GM23338 (cell line): ENCODE measurements around the gene SLC35D2. TPM values are rescaled to one million over a fixed set of nuclear protein-coding genes. Genes with fewer than 3 reads are reported as not detected.

Experiments
- ATAC-seq: fragments of 200-7000 bp; cut with Tn5 transposase; 3 replicates; pipeline ENCODE4 v1.9.1; 2020
- DNase-seq: peaks from one replicate; pipeline ENCODE4 v3.0.0-alpha.2; 2015; ENCODE audit warnings: low spot score
- H2AFZ ChIP-seq: fragments of 200-600 bp; sonication (generic); 2 replicates; pipeline ENCODE4 v1.8.0; 2016; ENCODE audit warnings: antibody characterized with exemption, mild to moderate bottlenecking, moderate library complexity
- H3F3A ChIP-seq: fragments of 200-600 bp; sonication (generic); replicated peaks from 2 replicates; pipeline ENCODE4 v1.8.0; 2017; ENCODE audit warnings: antibody characterized with exemption, mixed run types, low read depth
- H3K27ac ChIP-seq: fragments of 200-600 bp; sonication (generic); 2 replicates; pipeline ENCODE4 v1.6.1; 2016; ENCODE audit warnings: low read depth
- H3K27me3 ChIP-seq: fragments of 200-600 bp; sonication (generic); 2 replicates; pipeline ENCODE4 v1.8.0; 2016; ENCODE audit warnings: mild to moderate bottlenecking, mixed run types, moderate library complexity; ENCODE audit not compliant: insufficient read depth
- H3K36me3 ChIP-seq: fragments of 200-600 bp; sonication (generic); 2 replicates; pipeline ENCODE4 v1.8.0; 2016; ENCODE audit warnings: mild to moderate bottlenecking; ENCODE audit not compliant: insufficient read depth
- H3K4me1 ChIP-seq: fragments of 200-600 bp; sonication (generic); 2 replicates; pipeline ENCODE4 v1.8.0; 2016; ENCODE audit warnings: mild to moderate bottlenecking, moderate library complexity; ENCODE audit not compliant: insufficient read depth
- H3K4me2 ChIP-seq: fragments of 200-600 bp; sonication (generic); 2 replicates; pipeline ENCODE4 v1.7.1; 2017; ENCODE audit warnings: mixed run types
- H3K4me3 ChIP-seq: fragments of 200-600 bp; sonication (generic); 2 replicates; pipeline ENCODE4 v1.6.1; 2016; ENCODE audit warnings: mixed run types
- H3K79me2 ChIP-seq: fragments of 200-600 bp; sonication (generic); replicated peaks from 2 replicates; pipeline ENCODE4 v1.8.0; 2017; ENCODE audit warnings: mild to moderate bottlenecking; ENCODE audit not compliant: insufficient read depth
- H3K9me2 ChIP-seq: fragments of 200-600 bp; sonication (generic); 2 replicates; pipeline ENCODE4 v1.8.0; 2017; ENCODE audit not compliant: insufficient read depth
- H4K20me1 ChIP-seq: fragments of 200-600 bp; sonication (generic); replicated peaks from 2 replicates; pipeline ENCODE4 v1.8.0; 2017; ENCODE audit warnings: mild to moderate bottlenecking; ENCODE audit not compliant: insufficient read depth
- H3K27ac Mint-ChIP-seq: 2 replicates; pipeline ENCODE4 v1.8.0; 2020; ENCODE audit warnings: inconsistent platforms, mild to moderate bottlenecking, moderate library complexity, mixed read lengths
- H3K27me3 Mint-ChIP-seq: 3 replicates; pipeline ENCODE4 v1.8.0; 2022; ENCODE audit warnings: low read depth, mild to moderate bottlenecking, moderate library complexity, mixed read lengths, inconsistent platforms; ENCODE audit not compliant: insufficient read depth, poor library complexity
- H3K36me3 Mint-ChIP-seq: 3 replicates; pipeline ENCODE4 v1.8.0; 2021; ENCODE audit warnings: low read depth, mild to moderate bottlenecking, inconsistent platforms, moderate library complexity, mixed read lengths
- H3K4me1 Mint-ChIP-seq: 3 replicates; pipeline ENCODE4 v1.8.0; 2020; ENCODE audit warnings: mild to moderate bottlenecking, inconsistent platforms, mixed read lengths
- H3K4me3 Mint-ChIP-seq: 3 replicates; pipeline ENCODE4 v1.8.0; 2021; ENCODE audit warnings: moderate library complexity, mild to moderate bottlenecking, inconsistent platforms, mixed read lengths
- H3K9me3 Mint-ChIP-seq: 3 replicates; pipeline ENCODE4 v1.8.0; 2020; ENCODE audit warnings: moderate library complexity, mild to moderate bottlenecking, inconsistent platforms, mixed read lengths
- CREB1 ChIP-seq: fragments of 250-450 bp; sonication (Bioruptor Pico); IDR thresholded peaks from 2 replicates; pipeline ENCODE4 v1.5.0; 2020; ENCODE audit warnings: low read depth, mild to moderate bottlenecking, moderate library complexity
- CTCF ChIP-seq, 2 experiments: fragments of 200-600 bp in 1 of 2; sonication (generic) in 1 of 2; conservative IDR thresholded peaks; 2 replicates each; pipeline versions ENCODE4 v1.5.1 to v1.6.1; 2016 to 2017; ENCODE audit warnings: antibody characterized with exemption in 2 of 2, low read depth in 2 of 2, mild to moderate bottlenecking in 2 of 2, moderate library complexity in 1 of 2
- EZH2phosphoT487 ChIP-seq: fragments of 200-600 bp; sonication (generic); IDR thresholded peaks from one replicate; pipeline ENCODE4 v1.8.1; 2018; ENCODE audit warnings: antibody characterized with exemption; ENCODE audit not compliant: unreplicated experiment
- JUNB ChIP-seq: IDR thresholded peaks from one replicate; pipeline ENCODE4 v1.6.1; 2016; ENCODE audit warnings: antibody characterized with exemption; ENCODE audit not compliant: unreplicated experiment
- POLR2AphosphoS5 ChIP-seq: IDR thresholded peaks from 2 replicates; pipeline ENCODE4 v1.6.1; 2016; ENCODE audit warnings: antibody characterized with exemption, low read depth
- REST ChIP-seq: IDR thresholded peaks from one replicate; pipeline ENCODE4 v1.6.1; 2018; ENCODE audit warnings: antibody characterized with exemption; ENCODE audit not compliant: unreplicated experiment
- STAT1 ChIP-seq: IDR thresholded peaks from one replicate; pipeline ENCODE4 v1.6.1; 2016; ENCODE audit warnings: antibody characterized with exemption; ENCODE audit not compliant: unreplicated experiment
- ZNF114 ChIP-seq: fragments of 250-450 bp; sonication (Bioruptor Pico); IDR thresholded peaks from 2 replicates; pipeline ENCODE4 v1.5.0; 2020; ENCODE audit warnings: mild to moderate bottlenecking, moderate library complexity
- polyA plus RNA-seq: library from polyadenylated mRNA; unstranded; fragments of >200 nt; fragmentation: Nextera tagmentation; extraction: Ambion mirVana; gene quantifications from 2 replicates; pipeline ENCODE4 v1.2.1, GENCODE V29; 2016
- total RNA-seq: library from RNA; depleted of rRNA; stranded (reverse); fragments of >200 nt; shearing (Covaris generic); gene quantifications from 2 replicates; pipeline ENCODE4 v1.2.3, GENCODE V29; 2014

The SLC35D2 gene
- total and polyA plus RNA-seq, 2 experiments from 2014 or later, result 8.2 to 14.4 TPM

DNA sequence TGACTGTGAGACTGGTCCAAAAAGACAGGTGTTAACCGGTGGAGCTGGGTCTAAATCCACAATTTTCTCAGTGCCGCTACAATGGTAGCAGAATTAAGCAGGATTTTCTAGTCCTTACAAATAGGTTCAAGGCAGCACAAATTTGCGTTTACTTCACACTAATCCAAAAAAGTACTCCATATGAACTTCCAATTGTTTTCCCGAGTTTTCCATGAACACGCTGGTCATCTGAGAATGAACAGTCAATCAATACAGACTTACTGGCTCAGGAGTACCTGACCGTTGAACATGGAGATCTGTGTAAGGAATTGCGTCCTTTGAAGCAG lies 709 bp downstream of the SLC35D2 start:
- no peak overlapping the region for H3K27ac ChIP-seq

DNA sequence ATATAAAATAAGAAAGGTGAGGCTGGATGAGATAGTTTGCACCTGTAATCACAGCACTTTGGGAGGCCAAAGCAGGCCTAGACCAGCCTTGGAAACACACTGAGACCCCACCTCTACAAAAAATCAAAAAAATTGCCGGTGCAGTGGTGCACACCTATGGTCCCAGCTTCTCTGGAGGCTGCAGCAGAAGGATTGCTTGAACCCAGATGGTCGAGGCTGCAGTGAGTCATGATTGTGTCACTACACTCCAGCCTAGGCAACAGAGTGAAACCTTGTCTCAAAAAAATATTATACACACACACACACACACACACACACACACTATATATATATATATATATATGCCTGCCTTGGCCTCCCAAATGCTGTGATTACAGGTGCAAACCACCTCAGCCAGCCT lies 1.3 kb downstream of the SLC35D2 start:
- peaks cover 24% of the 10 kb centered on the region for H3K4me1 Mint-ChIP-seq
- peaks cover 2% of the 10 kb centered on the region; the same call in 1 of the 3 replicates for H3K36me3 Mint-ChIP-seq
- peaks cover 5% of the 10 kb centered on the region; the same call in 1 of the 2 replicates for H3K36me3 ChIP-seq
- peaks cover 18% of the 10 kb centered on the region for H3K4me1 ChIP-seq
- DNase-seq (no peak), ATAC-seq (no peak)
- H4K20me1 ChIP-seq, result no peaks in the 10 kb centered on the region
- no peak overlapping the region for H2AFZ ChIP-seq
- H3K27me3 ChIP-seq, result no peaks in the 10 kb centered on the region
- peaks cover 3% of the 10 kb centered on the region for H3F3A ChIP-seq
- no peaks in the 10 kb centered on the region for H3K9me3 Mint-ChIP-seq
- no peak overlapping the region for H3K27ac ChIP-seq
- H3K4me2 ChIP-seq, result peak overlapping the region; percentile 90
- no peak overlapping the region for H3K4me3 Mint-ChIP-seq
- no peaks in the 10 kb centered on the region for H3K79me2 ChIP-seq
- no peaks in the 10 kb centered on the region for H3K9me2 ChIP-seq
- H3K4me3 ChIP-seq, result no peak overlapping the region; the same call in 1 of the 2 replicates
- peaks cover 8% of the 10 kb centered on the region for H3K27me3 Mint-ChIP-seq
- H3K27ac Mint-ChIP-seq, result no peak overlapping the region
- no peak for TF ChIP-seq EZH2phosphoT487
- no peak for TF ChIP-seq POLR2AphosphoS5
- no peak for TF ChIP-seq ZNF114 (CRISPR knock-in tag)
- TF ChIP-seq REST, result no peak
- TF ChIP-seq CREB1 (CRISPR knock-in tag), result no peak
- TF ChIP-seq STAT1, result no peak

More for the DNA sequence above, 709 bp downstream of the SLC35D2 start:
- peak overlapping the region; percentile 97 for H2AFZ ChIP-seq
- Mint-ChIP-seq H3K36me3 (peaks cover 8% of the 10 kb centered on the region; the same call in 2 of the 3 replicates), H3K9me3 (no peaks in the 10 kb centered on the region), H3K4me3 (peak overlapping the region; percentile 86), H3K4me1 (peaks cover 18% of the 10 kb centered on the region; the same call in 2 of the 3 replicates), H3K27ac (no peak overlapping the region; the same call in 1 of the 2 replicates), H3K27me3 (peaks cover 8% of the 10 kb centered on the region)
- DNase-seq (no peak), ATAC-seq (no peak)
- peaks cover 18% of the 10 kb centered on the region for H3K4me1 ChIP-seq
- no peaks in the 10 kb centered on the region for H3K9me2 ChIP-seq
- H3F3A ChIP-seq, result peaks cover 3% of the 10 kb centered on the region
- TF ChIP-seq ZNF114 (CRISPR knock-in tag) (no peak), JUNB (no peak), CTCF (conservative IDR thresholded peaks at IDR 0.05; ENCODE audit: low read depth in 2 of 2) (no peak)
- H3K27me3 ChIP-seq, result no peaks in the 10 kb centered on the region
- peaks cover 9% of the 10 kb centered on the region; the same call in 1 of the 2 replicates for H3K36me3 ChIP-seq
- no peaks in the 10 kb centered on the region for H4K20me1 ChIP-seq
- H3K79me2 ChIP-seq, result no peaks in the 10 kb centered on the region
- H3K4me2 ChIP-seq, result peak overlapping the region; percentile 90
- peak overlapping the region; percentile 74 for H3K4me3 ChIP-seq
